ENCODE results near the gene UPP2.
A peak's percentile ranks its signal among the peaks of the same experiment; 100 is the strongest.

UPP2 gene

DNA sequence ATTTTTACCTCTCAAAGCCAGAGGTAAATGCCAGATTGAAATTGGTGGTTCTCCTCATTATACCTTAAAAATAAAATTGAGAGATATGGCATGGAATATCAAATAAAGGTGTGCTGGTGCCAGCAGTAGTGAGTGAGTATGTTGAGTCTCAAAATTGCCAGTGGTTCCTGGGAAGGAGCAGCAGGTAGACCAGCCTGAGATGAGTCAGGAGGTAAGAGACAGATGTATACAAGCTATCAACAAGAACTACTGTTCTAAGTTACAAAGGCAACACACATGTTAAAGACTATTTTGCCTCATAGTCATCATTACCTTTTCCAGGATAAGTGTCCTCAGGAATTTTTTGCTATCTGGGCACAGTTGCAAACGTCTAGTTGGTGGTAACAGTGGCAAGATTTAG, 1.3 kb upstream of the UPP2 start:
- Histone ChIP-seq H3K4me1 (no peaks in the 10 kb centered on the region), H3K27ac (no peak overlapping the region), H3K9me3 (replicated peaks in 1 of 11) (no peaks in the 10 kb centered on the region), H3K9ac (no peak overlapping the region), H3K36me3 (no peaks in the 10 kb centered on the region), H3K4me2 (no peak overlapping the region), H3K27me3 (no peaks in the 10 kb centered on the region), H3K4me3 (no peak overlapping the region), H4K20me1 (no peaks in the 10 kb centered on the region)
- no peak for TF ChIP-seq Cebpa-rat (IDR thresholded peaks at IDR 0.05)

DNA sequence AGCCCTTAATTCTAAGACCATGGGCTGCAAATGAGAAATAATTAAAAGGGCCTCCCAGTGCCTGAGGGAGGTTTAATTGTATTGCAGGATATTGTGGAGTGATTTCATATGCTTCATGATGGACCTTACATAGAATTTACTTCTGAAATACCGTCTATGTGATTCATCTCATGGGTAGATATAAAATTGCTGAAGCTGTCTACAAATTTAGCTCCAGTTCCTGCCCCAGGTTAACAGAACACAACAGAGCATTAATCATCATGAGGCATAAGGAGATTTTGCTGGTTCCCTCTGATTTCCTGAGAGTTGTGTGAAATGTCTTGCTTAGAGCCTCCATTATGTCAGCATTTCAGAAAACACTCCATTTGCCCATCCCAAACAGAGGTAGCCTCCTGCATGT, 770 bp downstream of the UPP2 start:
- no peaks in the 10 kb centered on the region for H3K27me3 ChIP-seq
- no peak overlapping the region for H3K9ac ChIP-seq
- H3K9me3 ChIP-seq (replicated peaks in 1 of 11), result no peaks in the 10 kb centered on the region
- H3K36me3 ChIP-seq, result no peaks in the 10 kb centered on the region
- no peak overlapping the region for H3K4me3 ChIP-seq
- no peak for TF ChIP-seq Cebpa-rat (IDR thresholded peaks at IDR 0.05)
- H4K20me1 ChIP-seq, result no peaks in the 10 kb centered on the region
- no peak overlapping the region for H3K4me2 ChIP-seq
- no peak overlapping the region for H3K27ac ChIP-seq
- H3K4me1 ChIP-seq, result no peaks in the 10 kb centered on the region

DNA sequence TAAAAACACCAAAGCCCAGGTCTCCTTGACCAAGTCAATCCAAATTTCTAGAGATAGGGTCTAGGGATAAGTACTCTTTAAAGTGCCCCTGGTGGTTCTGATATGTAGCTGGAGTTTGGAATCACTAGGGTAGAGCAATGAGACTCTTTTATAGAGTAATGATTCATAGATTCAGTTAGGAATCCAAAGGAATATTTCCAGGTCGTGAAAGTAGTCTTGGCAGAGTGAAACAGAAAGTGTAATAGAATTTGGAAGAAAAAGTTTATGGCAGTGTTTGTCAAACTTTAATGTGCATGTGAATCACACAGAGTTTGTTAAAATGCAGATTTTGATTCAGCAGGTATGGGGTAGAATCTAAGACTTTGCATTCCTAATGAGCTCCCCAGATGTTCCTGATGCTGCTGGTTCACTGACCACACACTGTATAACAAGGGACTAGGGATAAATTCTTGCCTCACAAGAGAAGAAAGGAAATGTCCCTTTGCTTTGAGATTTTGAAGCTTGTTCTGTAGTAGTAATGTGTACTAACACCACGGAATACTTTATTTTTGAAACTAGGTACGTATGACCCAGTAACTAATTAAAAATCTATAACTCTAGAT, 1.8 kb downstream of the UPP2 start:
- no peak for TF ChIP-seq Cebpa-rat (IDR thresholded peaks at IDR 0.05)
- Histone ChIP-seq H3K9ac (no peak overlapping the region), H3K36me3 (no peaks in the 10 kb centered on the region), H3K9me3 (replicated peaks in 1 of 11) (no peaks in the 10 kb centered on the region), H3K27me3 (no peaks in the 10 kb centered on the region), H3K4me2 (no peak overlapping the region), H3K4me3 (no peak overlapping the region), H4K20me1 (no peaks in the 10 kb centered on the region), H3K27ac (no peak overlapping the region), H3K4me1 (no peaks in the 10 kb centered on the region)

DNA sequence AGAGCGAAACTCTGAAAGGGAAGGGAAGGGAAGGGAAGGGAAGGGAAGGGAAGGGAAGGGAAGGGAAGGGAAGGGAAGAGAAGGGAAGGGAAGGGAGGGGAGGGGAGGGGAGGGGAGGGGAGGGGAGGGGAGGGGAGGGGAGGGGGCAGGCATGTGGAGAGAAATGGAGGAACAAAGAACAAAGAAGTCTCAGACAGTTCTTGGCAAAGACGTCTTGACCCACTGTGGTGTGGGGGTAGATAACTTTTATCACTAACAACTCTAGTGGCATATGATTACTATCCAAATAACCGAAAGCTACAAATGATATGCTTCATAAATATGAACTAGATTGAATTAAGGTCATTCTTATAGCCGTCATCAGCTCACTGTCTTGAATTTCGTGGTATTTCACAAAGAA, 3.2 kb downstream of the UPP2 start:
- no peaks in the 10 kb centered on the region for H4K20me1 ChIP-seq
- no peaks in the 10 kb centered on the region for H3K36me3 ChIP-seq
- no peaks in the 10 kb centered on the region for H3K9me3 ChIP-seq (replicated peaks in 1 of 11)
- no peak overlapping the region for H3K9ac ChIP-seq
- no peak for TF ChIP-seq Cebpa-rat (IDR thresholded peaks at IDR 0.05)
- no peaks in the 10 kb centered on the region for H3K27me3 ChIP-seq
- H3K4me3 ChIP-seq, result no peak overlapping the region
- H3K27ac ChIP-seq, result no peak overlapping the region
- H3K4me2 ChIP-seq, result no peak overlapping the region
- H3K4me1 ChIP-seq, result no peaks in the 10 kb centered on the region

DNA sequence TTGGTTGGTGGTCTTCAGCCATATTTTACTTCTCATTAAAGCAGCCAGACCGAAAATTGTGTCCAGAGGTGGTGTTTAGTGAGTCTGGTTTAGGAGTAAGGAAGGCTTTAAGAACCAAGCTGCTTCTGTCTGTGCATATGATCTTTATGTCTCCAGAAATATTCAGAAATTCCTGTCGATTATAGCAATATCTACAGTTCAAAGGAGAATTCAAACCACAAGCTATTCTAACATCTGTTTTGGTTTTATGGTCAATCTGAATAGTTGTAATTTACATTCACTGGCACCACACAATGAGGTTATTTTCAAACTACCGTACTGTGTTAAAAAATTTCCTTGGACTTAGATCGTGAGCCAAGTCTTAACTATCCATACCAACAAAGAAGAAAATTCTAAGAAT, 11.3 kb downstream of the UPP2 start:
- Histone ChIP-seq H3K27ac (no peak overlapping the region), H3K9ac (no peak overlapping the region), H3K4me2 (no peak overlapping the region), H3K4me1 (peaks cover 0 to 7% (median 0%) of the 10 kb centered on the region in 10 experiments; a peak in 2 of 20 replicates), H3K27me3 (no peaks in the 10 kb centered on the region), H4K20me1 (no peaks in the 10 kb centered on the region), H3K36me3 (no peaks in the 10 kb centered on the region), H3K9me3 (replicated peaks in 1 of 11) (no peaks in the 10 kb centered on the region), H3K4me3 (no peak overlapping the region)
- TF ChIP-seq Cebpa-rat (IDR thresholded peaks at IDR 0.05), result no peak

DNA sequence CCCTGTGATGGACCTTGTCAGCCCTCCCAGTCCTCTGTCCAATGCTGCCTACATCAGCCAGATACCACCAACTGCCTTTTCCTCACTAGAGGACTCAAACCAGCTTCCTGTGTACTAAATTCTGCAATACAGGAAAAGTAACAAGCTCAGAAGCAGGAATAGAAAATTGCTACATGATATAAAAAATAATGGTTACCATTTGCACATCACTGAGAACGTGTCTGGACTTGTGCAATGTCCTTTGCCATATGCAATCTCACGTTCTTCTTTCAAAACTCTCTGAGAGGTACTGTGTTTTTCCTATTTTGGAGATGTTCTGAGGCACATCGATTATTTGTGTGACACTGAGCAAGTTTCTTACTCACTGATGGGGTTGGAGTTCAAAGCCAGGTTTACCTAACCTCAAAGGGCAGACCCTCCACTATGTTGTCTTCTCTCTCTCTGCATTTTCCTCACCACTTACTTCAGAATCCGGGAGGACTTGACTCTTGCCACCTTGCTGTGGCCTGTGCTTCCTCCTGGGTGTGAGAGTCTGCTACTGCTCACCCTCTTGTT, 12.1 kb downstream of the UPP2 start:
- Histone ChIP-seq H3K4me1 (peaks cover 0 to 7% (median 0%) of the 10 kb centered on the region in 10 experiments; a peak in 2 of 20 replicates), H3K9ac (no peak overlapping the region), H3K9me3 (replicated peaks in 1 of 11) (no peaks in the 10 kb centered on the region), H3K4me2 (peak overlapping the region in 5 of 11 experiments; percentile 1 to 21 (median 8); a peak in 2 of 22 replicates), H3K36me3 (no peaks in the 10 kb centered on the region), H3K27ac (no peak overlapping the region), H3K27me3 (no peaks in the 10 kb centered on the region), H3K4me3 (no peak overlapping the region), H4K20me1 (no peaks in the 10 kb centered on the region)
- peak in 1 of 11 experiments; percentile 18; a peak in 1 of 22 replicates for TF ChIP-seq Cebpa-rat (IDR thresholded peaks at IDR 0.05)

DNA sequence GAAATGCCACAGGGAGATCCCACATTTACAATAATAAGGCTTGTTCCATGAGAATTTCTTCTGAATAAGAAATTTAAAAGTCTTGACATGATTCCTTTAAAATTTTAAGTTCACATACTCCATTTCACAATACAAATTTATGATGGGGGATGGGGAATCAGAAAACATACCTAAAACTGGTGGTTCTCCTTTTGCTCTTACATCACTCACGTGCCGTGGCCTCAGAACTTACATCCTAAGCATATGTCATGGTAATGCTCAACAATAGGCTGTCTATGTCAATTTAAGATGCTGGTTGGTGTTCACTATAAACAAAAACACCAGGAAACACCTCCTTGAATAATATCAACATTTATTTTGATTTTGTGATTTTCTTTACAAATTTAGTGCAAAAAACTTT, 12.8 kb downstream of the UPP2 start:
- no peak overlapping the region for H3K4me2 ChIP-seq
- no peaks in the 10 kb centered on the region for H3K36me3 ChIP-seq
- H3K4me3 ChIP-seq, result no peak overlapping the region
- H3K9me3 ChIP-seq (replicated peaks in 1 of 11), result no peaks in the 10 kb centered on the region
- TF ChIP-seq Cebpa-rat (IDR thresholded peaks at IDR 0.05), result no peak
- peaks cover 0 to 7% (median 0%) of the 10 kb centered on the region in 10 experiments; a peak in 2 of 20 replicates for H3K4me1 ChIP-seq
- H3K9ac ChIP-seq, result no peak overlapping the region
- H4K20me1 ChIP-seq, result no peaks in the 10 kb centered on the region
- no peak overlapping the region for H3K27ac ChIP-seq
- no peaks in the 10 kb centered on the region for H3K27me3 ChIP-seq

DNA sequence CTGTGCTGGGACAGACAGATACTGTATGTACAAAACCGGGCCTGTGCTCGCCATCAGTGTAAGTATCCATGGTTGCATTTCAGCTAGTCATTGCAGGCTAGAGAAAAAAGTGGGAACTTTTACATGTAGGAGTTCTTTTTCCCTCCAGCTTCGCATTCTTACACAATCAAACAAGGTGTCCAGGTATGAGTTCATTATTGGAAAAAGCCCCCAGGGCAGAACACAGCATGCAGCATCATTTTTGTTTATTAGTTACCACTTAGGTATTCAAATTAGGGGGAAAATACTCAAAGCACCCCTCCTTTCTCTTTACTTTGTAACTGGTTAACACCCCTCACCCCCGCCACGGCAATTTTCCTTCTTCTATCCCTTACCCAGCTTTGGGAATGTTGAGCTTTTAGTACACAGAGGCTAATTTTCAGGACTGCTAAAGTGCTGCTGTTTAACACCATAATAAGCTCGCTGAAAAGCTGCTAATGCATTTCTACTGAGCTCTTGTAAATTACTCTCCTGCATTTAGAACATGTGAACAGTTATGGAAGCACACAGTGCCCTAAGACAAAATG, 13.6 kb downstream of the UPP2 start:
- no peaks in the 10 kb centered on the region for H3K27me3 ChIP-seq
- no peaks in the 10 kb centered on the region for H4K20me1 ChIP-seq
- no peak overlapping the region for H3K27ac ChIP-seq
- no peaks in the 10 kb centered on the region for H3K36me3 ChIP-seq
- H3K4me3 ChIP-seq, result no peak overlapping the region
- H3K9ac ChIP-seq, result no peak overlapping the region
- H3K4me1 ChIP-seq, result peaks cover 0 to 7% (median 0%) of the 10 kb centered on the region in 10 experiments; a peak in 2 of 20 replicates
- no peak for TF ChIP-seq Cebpa-rat (IDR thresholded peaks at IDR 0.05)
- H3K9me3 ChIP-seq (replicated peaks in 1 of 11), result no peaks in the 10 kb centered on the region
- H3K4me2 ChIP-seq, result no peak overlapping the region

DNA sequence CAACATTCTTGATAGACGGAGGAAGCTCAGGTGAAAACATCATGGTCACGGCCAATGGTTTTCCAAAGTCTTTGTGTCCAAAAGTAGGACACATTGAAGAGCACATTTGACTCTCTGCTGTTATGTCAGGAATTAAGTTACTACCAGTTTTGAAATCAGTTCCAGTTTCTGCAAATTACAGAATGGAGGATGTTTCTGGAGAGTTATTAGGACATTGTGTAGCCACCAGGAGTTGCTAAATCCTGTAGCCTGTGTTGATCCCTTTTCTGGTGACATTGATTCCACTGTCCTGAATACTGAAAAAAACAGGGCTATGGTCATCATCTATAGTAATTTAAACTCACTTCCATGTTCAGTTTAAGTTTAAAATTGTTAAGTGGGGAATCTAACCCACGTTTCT, 15.3 kb downstream of the UPP2 start:
- Histone ChIP-seq H3K4me2 (no peak overlapping the region), H3K4me3 (no peak overlapping the region), H3K4me1 (peaks cover 0 to 7% (median 0%) of the 10 kb centered on the region in 10 experiments; a peak in 2 of 20 replicates), H3K27ac (no peak overlapping the region), H3K27me3 (no peaks in the 10 kb centered on the region), H3K9ac (no peak overlapping the region), H3K9me3 (replicated peaks in 1 of 11) (no peaks in the 10 kb centered on the region), H3K36me3 (no peaks in the 10 kb centered on the region), H4K20me1 (no peaks in the 10 kb centered on the region)
- no peak for TF ChIP-seq Cebpa-rat (IDR thresholded peaks at IDR 0.05)

DNA sequence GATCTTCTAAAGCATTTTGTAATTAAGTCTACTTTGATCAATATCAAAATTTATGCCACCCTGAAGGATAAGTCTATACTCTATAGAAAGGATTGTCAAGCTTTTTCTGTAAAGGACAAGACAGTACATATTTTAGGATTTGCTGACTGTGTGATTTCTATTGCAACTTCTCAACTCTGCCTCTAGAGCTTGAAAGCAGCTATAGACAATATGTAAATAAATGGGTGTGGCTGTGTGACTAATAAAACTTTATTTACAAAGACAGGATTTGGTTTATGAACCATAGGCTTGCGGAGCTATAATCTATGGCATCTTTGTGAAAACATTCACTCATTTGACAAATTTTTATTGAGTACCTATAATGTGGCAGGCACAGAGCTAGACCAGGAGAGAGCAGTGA, 18.4 kb downstream of the UPP2 start:
- H3K4me3 ChIP-seq, result no peak overlapping the region
- no peaks in the 10 kb centered on the region for H3K27me3 ChIP-seq
- H3K27ac ChIP-seq, result no peak overlapping the region
- H4K20me1 ChIP-seq, result no peaks in the 10 kb centered on the region
- H3K4me2 ChIP-seq, result no peak overlapping the region
- H3K9ac ChIP-seq, result no peak overlapping the region
- no peaks in the 10 kb centered on the region for H3K36me3 ChIP-seq
- no peak for TF ChIP-seq Cebpa-rat (IDR thresholded peaks at IDR 0.05)
- no peaks in the 10 kb centered on the region for H3K9me3 ChIP-seq (replicated peaks in 1 of 11)
- H3K4me1 ChIP-seq, result no peaks in the 10 kb centered on the region

Data from BLaER1 treated with 17β-estradiol and CSF1 and Interleukin-3, amounts not matched to agents 10 nM and 100 nM (cell line).